ENCODE measurements around the gene CEP135. TPM values are rescaled to one million over a fixed set of nuclear protein-coding genes. Genes with fewer than 3 reads are reported as not detected.

Gene CEP135
- total RNA-seq, 1 donor from 2014 or later, result 30.2 TPM

GRCh38 chr4:56051029-56051709, 102.4 kb downstream of the CEP135 start:
- H3K9me3 Mint-ChIP-seq, result no peaks in the 10 kb centered on the region
- no peak for TF ChIP-seq CTCF (IDR thresholded peaks at IDR 0.05)
- intact Hi-C loops (cut with micrococcal nuclease), result no loop called here
- ATAC-seq (ENCODE audit: low read depth) (no peak), DNase-seq (no peak)
- no peak overlapping the region for H3K27ac Mint-ChIP-seq
- H3K36me3 Mint-ChIP-seq (ENCODE audit: low read depth), result no peaks in the 10 kb centered on the region
- H3K27me3 Mint-ChIP-seq, result peaks cover 28% of the 10 kb centered on the region
- H3K4me1 Mint-ChIP-seq, result peaks cover 17% of the 10 kb centered on the region
- H3K4me3 Mint-ChIP-seq, result no peak overlapping the region
- ChIA-PET CTCF (no interaction called here), POLR2A (no interaction called here)

GRCh38 chr4:56051710-56052075, 102.9 kb downstream of the CEP135 start:
- Mint-ChIP-seq H3K36me3 (ENCODE audit: low read depth) (no peaks in the 10 kb centered on the region), H3K4me3 (no peak overlapping the region), H3K27ac (no peak overlapping the region), H3K4me1 (peaks cover 17% of the 10 kb centered on the region), H3K27me3 (peaks cover 28% of the 10 kb centered on the region), H3K9me3 (no peaks in the 10 kb centered on the region)
- intact Hi-C loops (cut with micrococcal nuclease), result no loop called here
- no peak for ATAC-seq (ENCODE audit: low read depth)
- POLR2A ChIA-PET, result no interaction called here
- TF ChIP-seq CTCF (IDR thresholded peaks at IDR 0.05), result no peak
- CTCF ChIA-PET, result no interaction called here
- no peak for DNase-seq

- Mint-ChIP-seq H3K4me3 (no peak overlapping the region), H3K27ac (no peak overlapping the region), H3K9me3 (no peaks in the 10 kb centered on the region), H3K4me1 (peaks cover 17% of the 10 kb centered on the region), H3K36me3 (ENCODE audit: low read depth) (no peaks in the 10 kb centered on the region), H3K27me3 (peaks cover 31% of the 10 kb centered on the region)
- intact Hi-C loops (cut with micrococcal nuclease), result no loop called here
- CTCF ChIA-PET, result no interaction called here
- no peak for ATAC-seq (ENCODE audit: low read depth)
- TF ChIP-seq CTCF (IDR thresholded peaks at IDR 0.05), result no peak
- POLR2A ChIA-PET, result no interaction called here
- no peak for DNase-seq
These were observed 103.7 kb downstream of the CEP135 start for GRCh38 chr4:56052481-56052880.

GRCh38 chr4:56052966-56053365, 104.2 kb downstream of the CEP135 start:
- DNase-seq, result no peak
- ChIA-PET CTCF (no interaction called here), POLR2A (interaction anchor here (0.6 kb wide), 1 partner anchor 18 kb away, joined by 3 read pairs; no protein-coding TSS in a partner anchor)
- H3K27ac Mint-ChIP-seq, result no peak overlapping the region
- intact Hi-C loops (cut with micrococcal nuclease), result no loop called here
- ATAC-seq (ENCODE audit: low read depth), result no peak
- no peak overlapping the region for H3K4me3 Mint-ChIP-seq
- no peaks in the 10 kb centered on the region for H3K9me3 Mint-ChIP-seq
- H3K4me1 Mint-ChIP-seq, result peaks cover 17% of the 10 kb centered on the region
- H3K36me3 Mint-ChIP-seq (ENCODE audit: low read depth), result no peaks in the 10 kb centered on the region
- TF ChIP-seq CTCF (IDR thresholded peaks at IDR 0.05), result no peak
- H3K27me3 Mint-ChIP-seq, result peaks cover 31% of the 10 kb centered on the region

- Mint-ChIP-seq H3K27ac (no peak overlapping the region), H3K4me1 (peaks cover 2% of the 10 kb centered on the region), H3K36me3 (ENCODE audit: low read depth) (no peaks in the 10 kb centered on the region), H3K27me3 (peaks cover 20% of the 10 kb centered on the region), H3K4me3 (no peak overlapping the region), H3K9me3 (no peaks in the 10 kb centered on the region)
- intact Hi-C loops (cut with micrococcal nuclease), result no loop called here
- TF ChIP-seq CTCF (IDR thresholded peaks at IDR 0.05), result no peak
- ChIA-PET POLR2A (no interaction called here), CTCF (no interaction called here)
- no peak for DNase-seq
- ATAC-seq (ENCODE audit: low read depth), result no peak
These were observed 106.6 kb downstream of the CEP135 start for GRCh38 chr4:56055027-56055977.

Measured in activated B cell treated with CpG ODN at 0.5 μM for 24 hours (primary cell).